ACHN (cell line): ENCODE measurements around the gene PARN.
"Not testable (repeated sequence)": the region's sequence is repeated elsewhere in the genome, so short reads cannot be mapped to it uniquely, and the experiment has no call there.

ENCODE experiments used
- DNase-seq: peaks from one replicate; pipeline ENCODE4 v3.0.0-alpha.2; 2015
- in situ Hi-C: cut with HindIII; loops from 2 replicates; pipeline ENCODE4 v1.10.0; 2017; ENCODE audit warnings: low sequenced_read_pairs, low pct_ligation_motif_present, low pct_unique_long_range_greater_than_20kb

Gene PARN

DNA sequence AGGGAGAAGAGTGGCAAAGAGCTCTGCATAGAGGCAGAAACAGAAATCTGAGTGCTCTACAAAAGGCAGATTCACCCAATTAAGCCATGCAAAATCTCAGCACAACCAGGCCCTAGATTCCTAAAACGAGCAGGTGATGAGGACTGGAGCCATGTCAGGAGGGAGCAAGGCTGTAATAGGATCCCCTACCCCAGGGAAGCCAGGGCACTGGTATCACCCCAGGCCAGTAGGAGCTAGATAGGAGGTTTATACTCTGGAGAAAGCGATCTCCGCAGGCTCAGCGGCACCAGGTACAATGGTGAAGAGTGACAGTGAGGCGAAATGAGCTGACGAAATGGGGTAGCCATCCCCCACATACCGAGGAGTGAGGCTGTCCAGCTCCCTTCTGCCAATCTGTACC lies 171.5 kb downstream of the PARN start:
- in situ Hi-C loops: no loop called here
- DNase-seq: no peak

DNA sequence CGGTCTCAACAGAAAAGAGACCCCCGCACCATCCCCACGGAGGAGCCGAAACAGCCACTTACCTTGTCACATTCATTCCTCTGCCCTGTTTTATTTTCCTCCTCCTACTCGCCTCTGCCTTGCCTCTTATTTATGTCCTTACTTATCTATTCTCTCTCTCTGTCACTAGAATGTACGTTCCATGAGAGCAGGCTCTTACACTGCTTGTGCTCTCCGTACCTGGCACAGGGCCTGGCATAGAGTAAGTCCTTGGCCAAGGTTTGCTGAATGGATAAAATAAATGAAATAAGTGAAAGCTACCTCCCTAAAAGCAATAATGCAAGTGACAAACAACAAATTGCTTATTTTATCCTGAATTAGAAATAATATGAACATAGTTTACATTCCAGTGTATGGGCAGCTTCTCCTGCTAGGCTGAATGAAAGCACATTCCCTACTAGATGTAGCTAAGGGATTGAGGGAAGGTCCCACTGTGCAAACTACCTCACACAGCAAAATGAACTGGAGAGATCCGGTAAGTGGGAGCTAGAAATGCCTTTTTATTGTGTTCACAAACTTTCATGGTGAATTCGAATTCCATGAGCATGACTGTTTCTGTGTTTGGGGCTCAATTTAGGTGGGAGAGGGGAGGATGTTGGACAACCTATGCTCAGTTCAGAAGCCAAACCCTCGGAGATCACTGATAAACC lies 173.1 kb downstream of the PARN start:
- DNase-seq: no peak

DNA sequence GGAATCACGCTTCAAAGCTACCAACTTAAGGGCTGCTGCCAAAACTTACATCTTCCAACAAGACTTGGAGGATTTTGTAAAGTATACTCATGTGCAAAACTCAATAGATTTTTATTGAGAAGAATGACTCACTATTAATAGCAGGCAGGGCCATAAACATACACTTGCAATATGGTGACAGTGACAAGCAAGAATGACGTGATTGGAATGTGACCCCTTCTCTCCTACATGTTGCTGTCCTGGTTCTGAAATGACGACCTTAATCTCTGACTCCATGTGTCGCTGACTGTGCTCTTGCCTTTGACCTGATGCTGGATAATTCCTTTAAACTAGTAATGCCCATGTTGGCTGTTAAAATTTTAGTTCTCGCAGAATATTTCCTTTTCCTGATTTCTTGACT lies 174.5 kb downstream of the PARN start:
- in situ Hi-C loops: no loop called here
- peak; percentile 11 for DNase-seq

More for the DNA sequence above, 173.1 kb downstream of the PARN start:
- in situ Hi-C loops: no loop called here

DNA sequence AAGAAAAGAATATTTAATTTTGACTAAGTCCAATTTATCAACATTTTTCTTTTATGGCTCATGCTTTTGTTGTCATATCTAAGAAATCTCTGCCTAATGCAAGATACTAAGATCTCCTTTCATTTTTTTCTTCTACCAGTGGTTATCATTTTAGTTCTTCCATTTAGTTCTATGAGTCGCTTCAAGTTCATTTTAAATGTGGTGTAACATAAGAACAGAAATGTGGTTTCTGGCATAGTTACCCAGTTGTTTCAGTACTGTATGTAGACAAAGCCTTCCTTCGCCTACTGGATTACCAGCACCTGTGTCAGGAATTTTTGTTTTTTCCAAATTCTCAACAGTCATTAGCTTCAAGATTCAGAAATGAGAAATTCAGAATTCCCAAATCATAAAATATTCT lies 175.7 kb downstream of the PARN start:
- in situ Hi-C loops: no loop called here
- no peak for DNase-seq

DNA sequence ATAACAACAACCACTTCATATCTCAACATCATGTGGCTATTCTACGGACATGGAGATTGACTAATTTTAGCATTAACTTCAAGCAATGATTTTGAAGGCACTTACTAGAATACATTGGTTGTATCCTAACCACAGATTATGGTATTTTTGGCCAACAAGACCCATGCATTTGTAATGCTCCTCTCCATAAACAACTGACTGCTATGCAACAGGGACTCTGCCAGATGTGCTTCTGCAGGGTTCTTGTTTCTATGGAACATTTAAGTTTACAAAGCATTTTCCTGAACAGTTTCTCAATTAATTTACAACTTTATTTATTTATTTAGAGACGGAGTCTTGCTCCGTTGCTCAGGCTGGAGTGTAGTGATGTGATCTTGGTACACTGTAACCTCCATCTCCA lies 178.0 kb downstream of the PARN start:
- DNase-seq: no peak
- in situ Hi-C loops: no loop called here

DNA sequence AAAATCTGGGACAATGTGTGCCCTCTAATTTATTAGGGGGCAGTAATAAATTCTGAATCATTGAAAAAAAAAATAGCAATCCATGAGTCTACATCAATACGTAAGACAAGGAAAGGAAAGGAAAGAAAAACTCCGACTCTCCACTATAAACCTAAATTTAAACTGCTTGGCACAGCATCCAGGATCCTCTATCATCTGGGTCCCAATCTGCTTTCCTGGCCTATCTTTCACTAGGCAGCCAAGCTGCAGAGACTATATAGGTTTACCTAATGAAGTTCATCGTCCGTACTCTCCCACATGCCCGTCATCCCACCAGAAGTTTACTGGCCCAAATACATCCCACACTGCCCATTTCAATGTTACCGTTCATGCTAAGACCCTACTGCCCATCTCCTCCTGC lies 179.2 kb downstream of the PARN start:
- in situ Hi-C loops: no loop called here

DNA sequence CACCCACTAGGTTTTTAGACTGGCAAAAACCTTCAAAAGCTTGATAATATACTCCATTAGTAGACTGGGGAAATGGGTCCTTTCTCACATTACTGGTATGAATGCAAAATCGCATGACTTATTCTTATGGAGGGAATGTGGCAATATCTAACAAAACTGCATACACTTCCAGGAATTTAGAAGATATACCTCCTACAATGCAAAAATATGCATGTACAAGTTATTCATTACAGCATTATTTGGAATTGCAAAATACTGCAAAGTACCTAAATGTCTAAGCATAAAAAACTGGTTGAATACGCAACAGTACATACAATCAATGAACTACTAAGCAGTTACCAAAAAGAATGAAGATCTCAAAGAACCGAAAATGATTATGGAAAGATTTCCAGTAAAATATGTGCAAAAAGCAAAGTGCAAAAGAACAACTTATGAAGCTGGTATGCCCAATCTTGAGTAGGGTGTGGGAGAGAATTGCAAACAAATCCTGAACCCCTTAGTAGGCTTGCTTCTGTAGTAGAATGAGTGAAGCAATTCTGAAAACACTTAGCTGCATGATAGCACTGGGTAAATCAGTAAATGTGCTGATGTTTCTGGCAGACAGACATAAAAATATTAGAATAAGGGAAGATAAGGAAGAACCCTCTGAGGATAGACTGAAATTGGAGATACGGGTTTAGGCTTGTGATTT lies 180.1 kb downstream of the PARN start:
- in situ Hi-C loops: no loop called here
- DNase-seq: no peak

More for the DNA sequence above, 179.2 kb downstream of the PARN start:
- DNase-seq: no peak

DNA sequence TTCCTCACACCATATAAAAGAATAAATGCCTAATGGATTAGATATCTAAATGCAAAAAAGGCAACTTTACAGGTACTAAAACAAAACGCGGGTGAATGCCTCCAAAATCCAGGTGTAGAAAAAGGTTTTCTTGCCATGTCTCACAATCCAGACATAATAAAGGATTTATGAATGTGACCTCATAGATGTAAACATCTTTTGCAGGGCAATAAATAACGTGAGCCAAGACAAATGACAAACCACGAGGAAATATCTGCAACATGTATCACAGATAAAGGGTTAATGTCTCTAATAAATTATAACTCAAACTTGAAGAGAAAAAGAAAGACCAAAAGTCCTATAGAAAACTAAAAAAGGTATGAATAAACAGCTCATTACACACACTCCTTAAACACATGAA lies 180.7 kb downstream of the PARN start:
- in situ Hi-C loops: no loop called here
- DNase-seq: no peak

DNA sequence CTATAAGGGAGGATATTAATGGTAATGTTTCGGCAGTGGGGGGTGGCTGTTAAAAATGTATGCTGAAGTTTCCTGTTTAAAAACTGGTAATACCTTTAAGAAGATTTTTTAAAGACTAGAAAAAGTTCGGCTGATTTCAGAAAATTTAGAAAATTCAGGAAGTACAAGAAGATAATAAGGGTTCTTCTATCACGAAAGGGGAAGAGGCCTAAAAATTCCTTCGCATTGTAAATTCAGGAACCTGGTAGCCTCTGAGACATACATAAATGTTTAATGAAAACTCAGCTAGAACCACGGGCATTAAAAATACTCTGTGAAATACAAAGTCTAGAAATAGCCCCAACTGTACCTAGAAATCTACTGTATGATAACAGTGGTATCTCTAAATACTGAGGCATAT lies 181.2 kb downstream of the PARN start:
- no peak for DNase-seq

DNA sequence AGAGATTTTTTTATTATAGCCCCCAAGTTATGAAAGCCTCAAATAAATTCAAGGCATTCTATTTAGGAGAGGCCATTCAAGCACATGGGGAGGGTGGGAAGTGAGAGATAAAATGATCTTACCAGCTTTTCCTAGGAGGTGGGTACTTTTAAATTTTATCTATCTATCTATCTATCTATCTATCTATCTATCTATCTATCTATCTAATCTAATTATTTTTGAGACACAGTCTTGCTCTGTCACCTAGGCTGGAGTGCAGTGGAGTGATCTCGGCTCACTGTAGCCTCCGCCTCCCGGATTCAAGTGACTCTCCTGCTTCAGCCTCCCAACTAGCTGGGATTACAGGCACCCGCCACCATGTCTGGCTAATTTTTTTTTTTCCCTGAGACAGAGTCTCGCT lies 182.3 kb downstream of the PARN start:
- in situ Hi-C loops: no loop called here
- no peak for DNase-seq

More for the DNA sequence above, 181.2 kb downstream of the PARN start:
- in situ Hi-C loops: no loop called here

DNA sequence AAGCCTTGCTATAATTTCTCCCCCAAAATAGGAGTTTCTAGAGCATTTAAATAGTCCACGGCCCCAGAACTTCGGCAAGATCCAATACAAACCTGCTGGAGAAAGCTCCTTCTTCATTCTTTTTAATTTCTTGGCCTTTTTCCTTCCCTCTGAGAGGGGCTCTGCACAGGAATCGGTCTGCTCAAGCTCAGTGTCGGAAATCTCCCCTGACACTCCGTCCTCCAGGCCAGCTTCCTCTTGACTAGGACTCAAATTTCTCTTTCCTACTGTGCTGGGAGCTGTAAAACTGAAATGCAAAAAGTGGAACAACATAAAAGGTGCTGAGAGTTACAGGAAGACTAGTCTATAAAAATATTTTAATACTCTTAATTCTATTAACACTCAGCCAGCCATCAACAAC lies 183.3 kb downstream of the PARN start:
- in situ Hi-C loops: no loop called here
- no peak for DNase-seq

DNA sequence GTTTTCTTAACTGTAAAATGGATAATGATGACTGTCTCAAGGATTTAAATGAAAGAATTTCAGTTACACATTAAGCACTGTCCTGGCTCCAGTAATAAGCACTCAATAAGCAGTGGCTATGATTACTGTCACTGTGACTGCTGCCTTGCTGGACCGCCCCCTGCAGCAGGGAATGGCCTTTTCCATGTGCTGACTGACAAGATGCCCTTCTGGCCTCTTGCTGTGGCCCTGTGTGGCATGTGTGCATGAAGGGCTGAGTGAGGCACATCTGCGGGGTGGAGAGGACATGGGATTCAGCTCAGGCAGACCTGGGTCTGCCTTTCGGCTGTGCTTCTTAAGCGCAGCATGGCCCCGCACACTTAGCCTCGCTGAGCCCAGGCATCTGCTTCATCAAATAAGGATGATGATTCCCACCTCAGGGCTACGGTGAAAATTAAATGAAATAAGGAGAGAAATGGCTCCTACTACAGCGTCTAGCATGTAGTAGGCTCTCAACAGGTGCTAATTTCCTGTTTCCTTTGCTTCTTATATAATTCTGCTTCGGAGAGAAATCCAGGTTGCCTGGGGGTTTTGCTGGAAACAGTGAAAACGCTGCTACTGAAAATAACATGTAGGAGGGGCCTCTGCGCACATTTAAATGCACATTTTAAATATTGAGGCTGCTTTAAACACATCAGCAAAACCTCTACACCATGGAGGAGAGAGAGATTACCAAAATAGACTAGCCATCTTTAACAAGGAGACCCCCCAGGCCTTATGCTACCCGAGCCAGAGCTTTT lies 183.9 kb downstream of the PARN start:
- DNase-seq: no peak
- in situ Hi-C loops: no loop called here

DNA sequence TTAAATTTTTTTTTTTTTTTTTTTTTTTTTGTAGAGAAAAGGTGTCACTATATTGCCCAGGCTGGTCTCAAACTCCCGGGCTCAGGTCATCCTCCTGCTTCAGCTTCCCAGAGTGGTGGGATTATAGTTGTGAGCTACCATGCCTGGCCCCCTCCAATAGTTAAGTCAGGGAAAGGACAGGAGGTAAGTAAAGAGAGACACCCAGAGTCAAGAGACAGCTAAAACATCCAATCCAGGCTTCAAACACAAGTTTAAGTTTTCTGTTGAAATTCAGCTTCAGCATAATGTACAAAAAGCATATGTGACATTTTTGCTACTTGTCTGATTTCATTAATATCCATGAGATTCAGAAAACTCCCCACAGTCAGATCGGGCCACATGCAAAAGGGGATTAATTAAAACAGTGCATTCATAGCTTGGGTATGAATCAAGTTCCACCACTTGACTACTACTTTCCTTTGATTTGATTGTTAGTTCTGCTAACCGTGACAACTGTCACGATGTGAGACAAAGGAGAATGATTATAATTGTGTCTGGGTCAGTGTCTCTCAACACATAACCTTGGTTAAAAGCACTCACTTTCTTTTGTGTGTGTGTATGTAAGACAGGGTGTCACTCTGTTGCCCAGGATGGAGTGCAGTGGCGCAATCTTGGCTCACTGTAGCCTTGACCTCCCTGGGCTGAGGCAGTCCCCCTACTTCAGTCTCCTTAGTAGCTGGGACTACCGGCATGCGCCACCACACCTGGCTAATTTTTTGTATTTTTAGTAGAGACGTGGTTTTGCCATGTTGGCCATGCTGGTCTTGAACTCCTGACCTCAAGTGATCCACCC lies 184.9 kb downstream of the PARN start:
- in situ Hi-C loops: no loop called here
- no peak for DNase-seq

DNA sequence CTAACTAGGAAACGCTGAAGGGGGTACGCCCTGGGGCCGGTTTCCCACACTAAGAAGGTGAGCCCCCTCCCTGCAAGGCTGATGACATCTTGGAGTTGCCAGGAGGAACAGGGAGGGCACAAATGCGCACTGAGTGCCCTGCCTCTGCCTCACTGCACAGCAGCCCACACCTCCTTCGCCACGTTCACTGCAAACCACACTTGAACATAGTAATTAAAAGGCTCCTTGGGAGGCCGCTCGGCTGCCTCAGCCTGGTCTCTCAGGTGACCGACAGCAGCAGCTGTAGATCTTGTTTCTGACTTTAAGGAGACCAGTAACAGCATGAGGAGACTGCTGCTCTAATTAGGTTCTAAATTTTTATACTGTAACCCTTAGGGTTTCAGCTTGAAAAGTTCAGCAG lies 188.5 kb downstream of the PARN start:
- DNase-seq, in situ Hi-C loops: not testable (repeated sequence)

DNA sequence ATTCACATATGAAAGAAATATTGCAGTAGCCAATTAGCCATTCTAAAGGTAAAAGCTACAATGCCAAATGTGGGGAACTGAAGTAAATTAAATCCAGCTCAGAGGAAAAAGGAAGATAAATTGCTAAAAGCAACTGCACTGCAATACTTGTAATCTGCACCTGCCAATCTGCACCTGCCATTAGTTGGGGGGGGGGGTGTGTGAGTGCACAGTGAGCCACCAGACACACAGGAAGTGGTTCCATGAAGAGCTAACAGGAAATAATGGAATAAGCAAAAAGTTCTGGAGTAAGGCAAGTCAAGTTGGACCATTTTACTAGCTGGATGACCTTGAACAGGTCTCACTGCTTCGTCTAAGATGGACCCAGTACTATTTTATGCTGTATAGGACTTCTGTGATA lies 191.8 kb downstream of the PARN start:
- no peak for DNase-seq
- in situ Hi-C loops: no loop called here

DNA sequence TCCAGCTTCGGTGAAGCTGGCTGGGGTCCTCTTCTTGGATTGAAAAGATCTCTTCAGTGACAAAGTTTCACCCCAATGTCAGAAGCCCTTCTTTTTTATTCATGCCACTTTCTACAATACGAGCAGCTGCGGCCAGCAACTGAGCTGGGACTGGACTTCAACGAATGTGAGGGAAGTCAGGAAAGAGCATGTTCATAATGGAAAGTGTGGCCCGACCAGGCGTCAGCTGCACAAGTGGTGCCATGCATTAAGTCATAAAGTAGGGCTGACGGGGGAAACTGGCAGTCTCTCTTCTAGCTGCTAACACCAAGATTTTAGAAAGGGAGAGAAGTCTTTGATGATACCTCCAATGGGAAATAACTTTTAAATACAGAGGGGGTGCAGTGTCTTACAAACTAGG lies 192.6 kb downstream of the PARN start:
- no peak for DNase-seq
- in situ Hi-C loops: no loop called here

DNA sequence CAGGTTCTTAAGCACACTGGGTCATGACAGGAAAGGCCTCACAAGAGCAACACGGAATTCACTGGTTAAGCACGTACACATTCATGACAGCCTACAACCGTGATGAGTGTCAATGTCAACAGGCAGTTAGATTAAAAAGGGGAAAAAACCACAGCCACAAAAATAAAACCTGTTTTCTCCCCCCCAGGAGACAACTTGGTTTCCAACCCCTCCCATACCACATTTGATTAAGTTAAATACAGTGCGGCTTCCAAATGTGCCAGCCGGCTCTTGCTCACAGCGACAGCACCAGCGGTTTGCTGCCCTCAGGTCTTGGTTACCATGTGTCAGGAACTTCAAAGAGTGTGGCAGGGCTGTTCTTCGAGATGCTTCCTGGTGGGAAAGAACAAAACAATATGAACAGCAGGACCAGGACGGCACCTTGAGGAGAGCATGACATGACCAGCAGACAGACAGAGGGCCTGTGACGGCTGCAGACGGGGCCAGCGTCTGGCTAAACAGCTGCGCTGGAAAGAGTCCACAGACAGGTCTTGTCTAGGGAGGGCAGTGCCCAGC lies 193.6 kb downstream of the PARN start:
- no peak for DNase-seq
- in situ Hi-C loops: no loop called here

DNA sequence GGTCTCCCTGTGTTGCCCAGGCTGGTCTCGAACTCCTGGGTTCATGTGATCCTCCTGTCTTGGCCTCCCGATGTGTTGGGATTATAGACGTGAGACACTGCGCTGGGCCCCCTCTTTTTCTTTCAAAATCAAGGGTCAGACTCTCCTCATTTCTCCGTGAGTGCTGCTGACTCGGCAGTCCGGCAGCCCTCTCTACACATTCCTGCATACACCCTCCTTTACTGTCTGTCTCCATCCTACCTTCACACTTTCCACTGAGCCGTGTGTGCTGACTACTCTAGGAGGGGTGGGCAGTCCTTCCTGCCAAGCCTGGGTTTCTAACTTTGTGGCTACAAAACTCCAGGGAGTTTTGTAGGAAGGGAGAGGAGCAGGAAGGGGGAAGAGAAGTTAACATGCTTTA lies 195.2 kb downstream of the PARN start:
- DNase-seq: no peak
- in situ Hi-C loops: no loop called here
